Measurements from ENCODE around the gene ULBP1. TPM values are rescaled to one million over a fixed set of nuclear protein-coding genes. Genes with fewer than 3 reads are reported as not detected.
"Not testable (repeated sequence)": the region's sequence is repeated elsewhere in the genome, so short reads cannot be mapped to it uniquely, and the experiment has no call there.

The ULBP1 gene
- total RNA-seq, 5 donors from 2014 or later (not counting 1 experiment from before 2014, with no cell fraction given): 0.13 to 0.23 (median 0.14) TPM; not detected in 1

- H3K4me1 ChIP-seq (ENCODE audit: control insufficient read depth in 1 of 2, extremely low read depth in 1 of 2, insufficient read depth in 2 of 2, low read length in 2 of 2); CTCF ChIA-PET; H3K9me3 Mint-ChIP-seq; DNase-seq; H3K4me1 Mint-ChIP-seq; H3K4me3 Mint-ChIP-seq; H3K36me3 Mint-ChIP-seq; H3K4me3 ChIP-seq (ENCODE audit: control insufficient read depth in 1 of 2, extremely low read depth in 1 of 2, low read length in 1 of 2); H3K9me3 ChIP-seq; H3K36me3 ChIP-seq (ENCODE audit: control insufficient read depth in 2 of 2, extremely low read depth in 1 of 2, insufficient read depth in 1 of 2, low read length in 1 of 2); H3K27ac ChIP-seq (ENCODE audit: low read length); H3K27ac Mint-ChIP-seq: not testable (repeated sequence)
- ATAC-seq (replicated peaks in 1 of 4): peak in 2 of 4 experiments; percentile 41 to 50
- 47% methylated on average over 3 of the region's 6 CpGs for WGBS (ENCODE audit: insufficient coverage)
- peaks cover 63 to 74% of the 10 kb centered on the region in 2 donors for H3K27me3 Mint-ChIP-seq
- peaks cover 2 to 60% of the 10 kb centered on the region in 2 experiments for H3K27me3 ChIP-seq (replicated peaks in 1 of 2; ENCODE audit: control insufficient read depth in 2 of 2, extremely low read depth in 1 of 2, insufficient read depth in 2 of 2, low read length in 1 of 2)
- POLR2A ChIA-PET: interaction anchor here in 1 of 2 donors (0.6 kb wide), 1 partner anchor 446 kb away, joined by 3 read pairs; no protein-coding TSS in a partner anchor
Measured at GRCh38 chr6:149974394-149974793, 10.7 kb downstream of the ULBP1 start.

- Histone ChIP-seq H3K27me3 (replicated peaks in 1 of 2; ENCODE audit: control insufficient read depth in 2 of 2, extremely low read depth in 1 of 2, insufficient read depth in 2 of 2, low read length in 1 of 2) (peaks cover 2 to 56% of the 10 kb centered on the region in 2 experiments), H3K4me1 (ENCODE audit: control insufficient read depth in 1 of 2, extremely low read depth in 1 of 2, insufficient read depth in 2 of 2, low read length in 2 of 2) (no peaks in the 10 kb centered on the region), H3K27ac (ENCODE audit: low read length) (no peak overlapping the region), H3K9me3 (no peaks in the 10 kb centered on the region), H3K36me3 (ENCODE audit: control insufficient read depth in 2 of 2, extremely low read depth in 1 of 2, insufficient read depth in 1 of 2, low read length in 1 of 2) (no peaks in the 10 kb centered on the region), H3K4me3 (ENCODE audit: control insufficient read depth in 1 of 2, extremely low read depth in 1 of 2, low read length in 1 of 2) (no peak overlapping the region)
- Mint-ChIP-seq H3K36me3 (no peaks in the 10 kb centered on the region), H3K9me3 (no peaks in the 10 kb centered on the region), H3K4me1 (no peaks in the 10 kb centered on the region), H3K4me3 (no peak overlapping the region), H3K27ac (no peak overlapping the region), H3K27me3 (peaks cover 62 to 72% of the 10 kb centered on the region in 2 donors)
- DNase-seq (no peak), ATAC-seq (replicated peaks in 1 of 4) (no peak)
- POLR2A ChIA-PET: interaction anchor here in 1 of 2 donors (0.6 kb wide), 1 partner anchor 446 kb away, joined by 3 read pairs; no protein-coding TSS in a partner anchor
- CTCF ChIA-PET: no interaction called here
- WGBS (ENCODE audit: insufficient coverage): 17% methylated on average over 3 of the region's 3 CpGs
Measured at GRCh38 chr6:149974825-149975224, 11.1 kb downstream of the ULBP1 start.

- Histone ChIP-seq H3K4me3 (ENCODE audit: control insufficient read depth in 1 of 2, extremely low read depth in 1 of 2, low read length in 1 of 2) (no peak overlapping the region), H3K9me3 (no peaks in the 10 kb centered on the region), H3K27me3 (replicated peaks in 1 of 2; ENCODE audit: control insufficient read depth in 2 of 2, extremely low read depth in 1 of 2, insufficient read depth in 2 of 2, low read length in 1 of 2) (peaks cover 2 to 54% of the 10 kb centered on the region in 2 experiments), H3K27ac (ENCODE audit: low read length) (no peak overlapping the region), H3K36me3 (ENCODE audit: control insufficient read depth in 2 of 2, extremely low read depth in 1 of 2, insufficient read depth in 1 of 2, low read length in 1 of 2) (no peaks in the 10 kb centered on the region), H3K4me1 (ENCODE audit: control insufficient read depth in 1 of 2, extremely low read depth in 1 of 2, insufficient read depth in 2 of 2, low read length in 2 of 2) (no peaks in the 10 kb centered on the region)
- Mint-ChIP-seq H3K36me3 (no peaks in the 10 kb centered on the region), H3K27ac (no peak overlapping the region), H3K27me3 (peaks cover 62 to 70% of the 10 kb centered on the region in 2 donors), H3K4me3 (no peak overlapping the region), H3K4me1 (no peaks in the 10 kb centered on the region), H3K9me3 (no peaks in the 10 kb centered on the region)
- no peak for DNase-seq
- ChIA-PET POLR2A (no interaction called here), CTCF (no interaction called here)
- no peak for ATAC-seq (replicated peaks in 1 of 4)
Measured at GRCh38 chr6:149975400-149975799, 11.7 kb downstream of the ULBP1 start.

GRCh38 chr6:149977221-149977620, 13.5 kb downstream of the ULBP1 start:
- DNase-seq (no peak), ATAC-seq (replicated peaks in 1 of 4) (no peak)
- H3K36me3 Mint-ChIP-seq: no peaks in the 10 kb centered on the region
- no peak overlapping the region for H3K4me3 Mint-ChIP-seq
- Histone ChIP-seq H3K4me1 (ENCODE audit: control insufficient read depth in 1 of 2, extremely low read depth in 1 of 2, insufficient read depth in 2 of 2, low read length in 2 of 2) (no peaks in the 10 kb centered on the region), H3K36me3 (ENCODE audit: control insufficient read depth in 2 of 2, extremely low read depth in 1 of 2, insufficient read depth in 1 of 2, low read length in 1 of 2) (no peaks in the 10 kb centered on the region), H3K27me3 (replicated peaks in 1 of 2; ENCODE audit: control insufficient read depth in 2 of 2, extremely low read depth in 1 of 2, insufficient read depth in 2 of 2, low read length in 1 of 2) (peaks cover 2 to 57% of the 10 kb centered on the region in 2 experiments), H3K27ac (ENCODE audit: low read length) (no peak overlapping the region), H3K4me3 (ENCODE audit: control insufficient read depth in 1 of 2, extremely low read depth in 1 of 2, low read length in 1 of 2) (no peak overlapping the region), H3K9me3 (no peaks in the 10 kb centered on the region)
- peaks cover 0 to 8% (median 0%) of the 10 kb centered on the region in 3 donors for H3K4me1 Mint-ChIP-seq
- no peaks in the 10 kb centered on the region for H3K9me3 Mint-ChIP-seq
- H3K27ac Mint-ChIP-seq: no peak overlapping the region
- H3K27me3 Mint-ChIP-seq: peaks cover 67 to 69% of the 10 kb centered on the region in 2 donors
- ChIA-PET POLR2A (no interaction called here), CTCF (no interaction called here)
- WGBS (ENCODE audit: insufficient coverage): no CpG with 5 or more reads among the region's 4 CpGs

GRCh38 chr6:149978610-149979009, 14.9 kb downstream of the ULBP1 start:
- peaks cover 68 to 69% of the 10 kb centered on the region in 2 donors for H3K27me3 Mint-ChIP-seq
- peaks cover 0 to 8% (median 0%) of the 10 kb centered on the region in 3 donors for H3K4me1 Mint-ChIP-seq

GRCh38 chr6:149979293-149979692, 15.6 kb downstream of the ULBP1 start:
- no peaks in the 10 kb centered on the region for H3K9me3 ChIP-seq
- Mint-ChIP-seq H3K36me3 (no peaks in the 10 kb centered on the region), H3K27ac (no peak overlapping the region), H3K4me1 (peaks cover 0 to 8% (median 0%) of the 10 kb centered on the region in 3 donors), H3K9me3 (no peaks in the 10 kb centered on the region), H3K4me3 (no peak overlapping the region), H3K27me3 (peaks cover 62 to 67% of the 10 kb centered on the region in 2 donors)
- no peak overlapping the region for H3K27ac ChIP-seq (ENCODE audit: low read length)
- 68% methylated on average over 5 of the region's 6 CpGs for WGBS (ENCODE audit: insufficient coverage)
- POLR2A ChIA-PET: no interaction called here
- DNase-seq (no peak), ATAC-seq (replicated peaks in 1 of 4) (no peak)
- CTCF ChIA-PET: no interaction called here
- H3K4me1 ChIP-seq (ENCODE audit: control insufficient read depth in 1 of 2, extremely low read depth in 1 of 2, insufficient read depth in 2 of 2, low read length in 2 of 2): no peaks in the 10 kb centered on the region
- no peak overlapping the region for H3K4me3 ChIP-seq (ENCODE audit: control insufficient read depth in 1 of 2, extremely low read depth in 1 of 2, low read length in 1 of 2)
- peaks cover 7 to 58% of the 10 kb centered on the region in 2 experiments for H3K27me3 ChIP-seq (replicated peaks in 1 of 2; ENCODE audit: control insufficient read depth in 2 of 2, extremely low read depth in 1 of 2, insufficient read depth in 2 of 2, low read length in 1 of 2)
- no peaks in the 10 kb centered on the region for H3K36me3 ChIP-seq (ENCODE audit: control insufficient read depth in 2 of 2, extremely low read depth in 1 of 2, insufficient read depth in 1 of 2, low read length in 1 of 2)

More at GRCh38 chr6:149978610-149979009, 14.9 kb downstream of the ULBP1 start:
- no peak for DNase-seq
- H3K36me3 Mint-ChIP-seq: no peaks in the 10 kb centered on the region
- CTCF ChIA-PET: interaction anchor here in 1 of 2 donors (1.1 kb wide), 1 partner anchor 15 kb away, joined by 4 read pairs; no protein-coding TSS in a partner anchor
- no peak overlapping the region for H3K27ac Mint-ChIP-seq
- Histone ChIP-seq H3K4me1 (ENCODE audit: control insufficient read depth in 1 of 2, extremely low read depth in 1 of 2, insufficient read depth in 2 of 2, low read length in 2 of 2) (no peaks in the 10 kb centered on the region), H3K36me3 (ENCODE audit: control insufficient read depth in 2 of 2, extremely low read depth in 1 of 2, insufficient read depth in 1 of 2, low read length in 1 of 2) (no peaks in the 10 kb centered on the region), H3K9me3 (no peaks in the 10 kb centered on the region), H3K27ac (ENCODE audit: low read length) (no peak overlapping the region), H3K27me3 (replicated peaks in 1 of 2; ENCODE audit: control insufficient read depth in 2 of 2, extremely low read depth in 1 of 2, insufficient read depth in 2 of 2, low read length in 1 of 2) (peaks cover 7 to 64% of the 10 kb centered on the region in 2 experiments), H3K4me3 (ENCODE audit: control insufficient read depth in 1 of 2, extremely low read depth in 1 of 2, low read length in 1 of 2) (no peak overlapping the region)
- no peak overlapping the region for H3K4me3 Mint-ChIP-seq
- no peak for ATAC-seq (replicated peaks in 1 of 4)
- POLR2A ChIA-PET: no interaction called here
- H3K9me3 Mint-ChIP-seq: no peaks in the 10 kb centered on the region

Data from T-cell (primary cell).